Anterior cingulate cortex (tissue), 58 donors: ENCODE data around the gene ALG14.

Experiments used
- DNase-seq, 58 donors: peaks; one replicate each; lab custom pipeline; 2025; lab: John Stamatoyannopoulos, UW

Gene ALG14

DNA sequence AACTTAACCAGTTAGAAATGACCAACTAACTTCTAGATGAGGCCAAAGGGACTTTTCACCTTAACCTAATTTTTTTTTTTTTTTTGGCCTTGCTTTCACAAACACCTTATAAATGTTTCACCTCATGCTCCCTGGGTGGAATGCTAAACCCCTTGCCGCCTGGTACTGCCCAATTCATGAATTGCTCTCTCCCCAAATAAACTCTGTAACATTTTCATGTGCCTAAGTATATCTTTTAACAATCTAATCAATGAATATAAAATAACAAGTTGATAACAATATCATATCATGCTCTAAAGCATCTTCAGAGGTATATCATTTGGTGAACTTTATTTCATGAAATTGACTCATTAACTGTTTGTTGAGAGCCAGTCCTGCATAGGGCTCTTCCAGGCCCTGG lies 134.9 kb downstream of the ALG14 start:
- no peak for DNase-seq

- DNase-seq, result no peak
Observed at GRCh38 chr1:94936861-94937620, 135.7 kb downstream of the ALG14 start.

- no peak for DNase-seq
Observed at GRCh38 chr1:94935476-94935875, 137.3 kb downstream of the ALG14 start.

GRCh38 chr1:94935034-94935433 lies 137.7 kb downstream of the ALG14 start:
- DNase-seq, result no peak

GRCh38 chr1:94934551-94934950 lies 138.2 kb downstream of the ALG14 start:
- no peak for DNase-seq

- no peak for DNase-seq
Observed at GRCh38 chr1:94931254-94931841, 141.4 kb downstream of the ALG14 start.

GRCh38 chr1:94929351-94930217 lies 143.2 kb downstream of the ALG14 start:
- peak in 3 of 58 donors; percentile 9 to 51 (median 41) for DNase-seq

DNA sequence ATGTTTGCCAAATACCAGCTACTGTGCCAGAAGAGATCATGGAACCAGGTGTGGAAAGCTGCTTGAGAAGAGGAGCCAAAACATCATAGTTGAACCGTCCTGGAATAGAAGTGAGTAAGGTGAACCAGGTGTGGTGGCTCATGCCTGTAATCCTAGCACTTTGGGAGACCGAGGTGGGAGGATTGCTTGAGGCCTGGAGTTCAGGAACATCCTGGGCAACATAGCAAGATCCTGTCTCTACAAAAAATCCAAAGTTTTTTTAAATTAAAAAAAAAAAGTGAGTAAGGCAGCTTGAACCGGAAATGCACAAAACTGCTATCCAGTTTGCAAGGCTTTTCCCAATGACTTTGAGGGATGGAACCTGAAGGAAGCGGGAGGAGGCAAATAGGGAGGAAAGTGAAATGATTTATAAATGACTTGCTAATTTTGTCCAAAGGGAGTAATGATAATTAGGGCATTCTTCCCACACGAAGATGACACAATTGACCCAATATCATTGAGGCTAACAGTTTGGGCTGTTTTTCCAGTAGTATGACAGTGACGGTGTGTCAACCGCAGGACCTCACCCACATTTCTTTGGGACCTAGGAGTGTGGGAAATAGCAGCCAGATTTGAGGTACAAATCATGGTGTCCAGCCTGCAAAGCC lies 144.3 kb downstream of the ALG14 start:
- DNase-seq, result peak in 1 of 58 donors; percentile 47

GRCh38 chr1:94927405-94928175 lies 145.2 kb downstream of the ALG14 start:
- peak in 48 of 58 donors; percentile 10 to 86 (median 62) for DNase-seq

DNA sequence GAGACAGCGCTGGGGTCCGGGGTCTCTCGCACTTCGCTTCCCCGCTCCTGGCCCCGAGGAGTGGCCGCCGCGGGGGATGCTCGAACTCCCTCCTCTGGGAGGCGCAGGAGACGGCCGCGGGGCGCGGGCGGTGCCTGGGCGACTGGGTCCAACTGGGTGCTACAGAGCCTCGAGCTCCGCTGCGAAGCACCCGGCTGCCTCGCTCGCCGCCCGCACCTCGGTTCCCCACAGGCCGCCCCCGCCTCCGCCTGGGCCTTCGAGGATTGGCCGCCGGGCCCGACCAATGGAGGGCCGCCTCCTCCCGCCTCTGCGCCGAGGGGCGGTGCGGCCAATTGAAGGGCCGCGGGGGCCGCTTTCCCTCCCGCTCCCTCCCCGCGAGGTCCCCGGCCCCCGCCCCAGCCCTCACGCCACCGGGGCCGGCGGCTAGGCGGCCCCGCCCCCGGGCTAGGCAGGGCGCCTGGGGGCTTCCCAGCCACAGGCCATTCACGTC lies 145.8 kb downstream of the ALG14 start, which contains the start of gene CNN3:
Gene CNN3, minus strand, starts transcription at position 196 of the 490 bp plus-strand sequence. CDS start 216 bp downstream, outside the sequence.
- DNase-seq, result peak; percentile 46 to 97 (median 90)

DNA sequence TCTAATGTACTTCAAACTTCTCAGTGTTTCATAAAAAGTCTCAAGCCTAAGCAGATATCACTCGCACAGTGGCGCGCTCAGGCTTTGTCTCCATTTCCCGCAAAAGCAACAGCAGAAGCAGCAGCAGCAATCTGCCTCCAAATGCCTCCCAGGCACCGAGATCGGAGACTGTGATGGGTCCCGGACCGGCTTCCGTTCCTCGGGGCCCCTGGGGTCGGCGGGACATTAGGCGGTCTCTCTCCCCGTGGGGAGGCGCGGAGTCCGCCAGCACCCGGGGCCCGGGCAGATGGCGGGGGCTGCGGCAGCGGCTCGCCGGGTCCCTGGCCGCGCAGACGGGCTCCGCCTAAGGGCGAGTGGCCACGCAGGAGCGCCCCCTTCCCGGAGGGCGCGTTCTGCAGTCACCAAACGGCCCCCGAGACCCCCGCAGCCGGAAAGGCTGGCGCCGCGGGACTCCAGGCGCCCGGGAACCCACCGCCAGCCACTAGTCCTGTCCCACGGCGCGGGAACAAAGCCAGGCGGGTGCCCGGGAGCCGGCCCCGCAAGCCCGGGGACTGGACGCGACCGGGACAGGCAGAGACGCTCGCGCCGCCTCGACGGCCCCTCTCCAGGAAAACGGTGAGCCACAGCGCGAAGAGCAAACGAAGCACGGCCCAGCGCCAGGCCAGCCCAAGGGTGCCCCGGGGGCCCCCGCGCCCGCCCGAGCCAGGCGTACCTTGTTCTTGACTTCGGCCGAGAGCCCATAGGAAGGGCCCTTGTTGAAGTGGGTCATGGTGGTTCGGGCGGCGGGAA lies 146.4 kb downstream of the ALG14 start:
- peak in 53 of 58 donors; percentile 12 to 81 (median 58) for DNase-seq

DNA sequence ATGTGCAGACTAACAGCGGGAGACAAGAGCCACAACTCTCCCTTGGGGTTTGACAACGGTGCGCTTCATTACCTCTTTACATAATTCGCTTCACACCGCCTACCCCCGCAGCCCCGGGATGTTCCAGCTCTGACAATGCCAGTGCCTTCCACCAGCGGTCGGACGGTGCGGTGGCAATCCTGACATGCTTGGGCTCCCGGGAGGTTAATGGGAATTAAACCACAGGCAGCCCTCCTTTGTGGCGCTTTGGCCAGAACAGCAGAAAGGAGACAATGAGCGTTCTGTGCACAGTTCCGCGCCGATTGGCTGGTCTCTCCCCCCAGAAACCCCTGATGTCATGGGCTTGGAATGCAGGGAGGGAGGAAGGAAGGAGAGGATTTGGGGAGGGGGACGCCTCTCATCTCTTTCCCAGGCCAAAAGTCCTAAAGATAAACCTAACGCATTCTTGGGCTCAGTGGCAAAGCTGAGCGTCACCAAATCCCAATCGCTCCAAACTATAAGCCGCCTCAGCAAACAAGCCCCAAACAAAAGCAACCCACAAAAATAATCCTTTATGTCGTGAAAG lies 147.1 kb downstream of the ALG14 start:
- DNase-seq, result peak in 57 of 58 donors; percentile 10 to 82 (median 64)

DNA sequence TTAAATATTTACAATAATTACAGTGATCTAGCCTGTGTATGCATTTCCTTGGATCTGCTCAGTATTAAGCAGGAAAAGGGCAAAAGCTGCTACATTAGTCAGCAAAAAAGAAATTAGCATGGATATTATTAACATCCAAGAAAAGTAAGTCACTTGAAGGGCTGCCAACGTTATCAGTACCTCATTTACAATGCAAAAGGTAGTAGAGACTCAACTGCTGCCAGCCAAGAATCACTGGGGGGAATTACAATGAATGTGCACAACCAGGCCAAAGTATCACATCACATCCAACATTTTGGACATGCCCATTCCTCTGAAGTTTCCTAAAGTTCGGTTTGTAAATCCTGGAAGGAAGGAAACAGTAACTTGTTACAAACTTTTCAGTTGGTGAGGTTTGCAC lies 147.7 kb downstream of the ALG14 start:
- no peak for DNase-seq
